Glutamatergic neuron (in vitro differentiated cells): ENCODE data around the gene VOPP1. TPM values are rescaled to one million over a fixed set of nuclear protein-coding genes. Genes with fewer than 3 reads are reported as not detected.

Source experiments
- DNase-seq: peaks from one replicate; pipeline ENCODE4 v3.0.0; 2022
- H3K27ac Mint-ChIP-seq: one replicate; pipeline ENCODE4 v1.8.0; 2020; ENCODE audit warnings: mild to moderate bottlenecking, mixed read lengths, inconsistent platforms; ENCODE audit not compliant: unreplicated experiment
- H3K27me3 Mint-ChIP-seq: one replicate; pipeline ENCODE4 v1.8.0; 2020; ENCODE audit warnings: mild to moderate bottlenecking, moderate library complexity, mixed read lengths, inconsistent platforms; ENCODE audit not compliant: unreplicated experiment
- H3K36me3 Mint-ChIP-seq: one replicate; pipeline ENCODE4 v1.8.0; 2020; ENCODE audit warnings: mild to moderate bottlenecking, mixed read lengths, inconsistent platforms; ENCODE audit not compliant: unreplicated experiment
- H3K4me1 Mint-ChIP-seq: one replicate; pipeline ENCODE4 v1.8.0; 2020; ENCODE audit warnings: mild to moderate bottlenecking, low read depth, mixed read lengths, inconsistent platforms; ENCODE audit not compliant: unreplicated experiment
- H3K4me3 Mint-ChIP-seq: one replicate; pipeline ENCODE4 v1.8.0; 2020; ENCODE audit warnings: mild to moderate bottlenecking, mixed read lengths, inconsistent platforms; ENCODE audit not compliant: unreplicated experiment
- H3K9me3 Mint-ChIP-seq: one replicate; pipeline ENCODE4 v1.8.0; 2020; ENCODE audit warnings: mild to moderate bottlenecking, moderate library complexity, mixed read lengths, inconsistent platforms; ENCODE audit not compliant: unreplicated experiment
- total RNA-seq: library from RNA; stranded (reverse); fragmentation: NEBNext Ultra II Directional; extraction: Animal tissue kit (Norgen Biotek cat#: 25700); gene quantifications from one replicate; pipeline ENCODE4 v1.2.1, GENCODE V29; 2021; ENCODE audit not compliant: unreplicated experiment
- TF ChIP-seq, protein P1 (sequence below): fragments of 200-600 bp; sonication (generic); IDR thresholded peaks from one replicate; pipeline ENCODE4 v1.5.0; 2021; ENCODE audit not compliant: partially characterized antibody, unreplicated experiment

Gene VOPP1
- total RNA-seq, 1 donor from 2014 or later, result 30.6 TPM

DNA sequence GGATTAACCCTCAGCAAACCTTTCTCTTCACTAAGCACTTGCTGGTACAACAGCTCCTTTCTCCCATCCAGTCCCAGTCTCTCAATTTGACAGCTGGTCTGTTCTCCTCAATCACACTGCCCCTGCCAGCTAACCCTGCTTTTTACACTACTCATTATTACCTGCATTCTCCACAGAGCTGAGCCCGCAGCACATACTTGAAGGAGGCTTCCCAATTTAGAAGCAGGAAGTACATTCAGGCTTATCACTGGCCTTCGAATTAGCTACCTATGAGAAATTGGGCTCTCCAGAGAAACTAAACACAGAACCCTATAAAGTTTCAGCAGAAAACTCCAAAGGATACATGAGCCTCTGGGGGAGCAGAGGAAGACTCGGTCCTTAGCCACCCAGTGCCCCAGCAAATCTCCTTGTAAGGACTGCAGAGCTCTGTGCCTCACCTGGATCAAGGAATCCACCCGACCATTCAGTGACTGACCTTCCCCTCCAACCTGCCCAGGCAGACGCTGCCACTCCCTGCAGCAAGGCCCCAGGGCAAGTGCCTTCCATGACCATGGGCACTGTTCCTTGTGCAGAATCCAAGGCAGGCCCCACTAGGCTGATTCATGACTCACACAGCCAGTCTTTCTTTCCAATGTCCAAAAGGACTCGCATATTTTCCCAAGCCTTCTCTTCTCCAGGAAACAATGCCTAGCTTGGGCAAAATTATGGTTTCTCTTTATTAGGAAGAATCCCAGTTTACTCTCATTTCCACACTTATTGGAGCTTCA lies 68.0 kb downstream of the VOPP1 start:
- Mint-ChIP-seq H3K9me3 (peaks cover 2% of the 10 kb centered on the region), H3K4me3 (no peak overlapping the region), H3K27me3 (no peaks in the 10 kb centered on the region), H3K27ac (no peak overlapping the region), H3K4me1 (peaks cover 3% of the 10 kb centered on the region), H3K36me3 (no peaks in the 10 kb centered on the region)
- no peak for DNase-seq
- TF ChIP-seq, protein P1, sequence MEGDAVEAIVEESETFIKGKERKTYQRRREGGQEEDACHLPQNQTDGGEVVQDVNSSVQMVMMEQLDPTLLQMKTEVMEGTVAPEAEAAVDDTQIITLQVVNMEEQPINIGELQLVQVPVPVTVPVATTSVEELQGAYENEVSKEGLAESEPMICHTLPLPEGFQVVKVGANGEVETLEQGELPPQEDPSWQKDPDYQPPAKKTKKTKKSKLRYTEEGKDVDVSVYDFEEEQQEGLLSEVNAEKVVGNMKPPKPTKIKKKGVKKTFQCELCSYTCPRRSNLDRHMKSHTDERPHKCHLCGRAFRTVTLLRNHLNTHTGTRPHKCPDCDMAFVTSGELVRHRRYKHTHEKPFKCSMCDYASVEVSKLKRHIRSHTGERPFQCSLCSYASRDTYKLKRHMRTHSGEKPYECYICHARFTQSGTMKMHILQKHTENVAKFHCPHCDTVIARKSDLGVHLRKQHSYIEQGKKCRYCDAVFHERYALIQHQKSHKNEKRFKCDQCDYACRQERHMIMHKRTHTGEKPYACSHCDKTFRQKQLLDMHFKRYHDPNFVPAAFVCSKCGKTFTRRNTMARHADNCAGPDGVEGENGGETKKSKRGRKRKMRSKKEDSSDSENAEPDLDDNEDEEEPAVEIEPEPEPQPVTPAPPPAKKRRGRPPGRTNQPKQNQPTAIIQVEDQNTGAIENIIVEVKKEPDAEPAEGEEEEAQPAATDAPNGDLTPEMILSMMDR, result no peak

DNA sequence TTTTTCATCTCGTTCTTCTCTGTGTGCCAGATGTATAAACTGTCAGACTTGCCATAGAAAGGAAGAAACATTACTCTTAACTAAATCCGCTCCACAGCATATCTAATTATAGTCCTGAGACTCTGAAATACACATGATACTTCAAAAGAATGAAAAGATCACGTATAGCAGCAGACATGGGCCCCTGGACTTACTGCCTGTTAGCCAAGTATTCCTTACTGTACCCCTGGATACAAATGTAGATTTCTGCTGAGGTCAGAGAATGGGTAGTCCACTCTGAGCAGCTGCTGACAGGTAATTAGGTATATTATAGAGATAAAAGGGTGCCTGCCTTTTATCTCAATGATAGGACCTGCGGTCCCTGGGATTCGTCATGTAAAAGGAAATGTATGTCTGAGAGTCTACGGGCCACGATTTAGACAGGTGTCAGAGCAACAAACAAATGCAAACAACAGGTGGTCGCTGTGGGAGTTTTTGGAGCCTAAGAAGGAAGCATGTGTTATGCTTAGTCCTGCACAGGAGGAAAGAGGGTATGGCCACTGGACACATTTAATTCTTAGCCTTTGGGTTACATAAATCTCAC lies 69.4 kb downstream of the VOPP1 start:
- Mint-ChIP-seq H3K4me3 (no peak overlapping the region), H3K4me1 (peaks cover 3% of the 10 kb centered on the region), H3K27me3 (no peaks in the 10 kb centered on the region), H3K9me3 (peaks cover 2% of the 10 kb centered on the region), H3K27ac (no peak overlapping the region), H3K36me3 (no peaks in the 10 kb centered on the region)
- DNase-seq, result no peak
- TF ChIP-seq, protein P1, result no peak

DNA sequence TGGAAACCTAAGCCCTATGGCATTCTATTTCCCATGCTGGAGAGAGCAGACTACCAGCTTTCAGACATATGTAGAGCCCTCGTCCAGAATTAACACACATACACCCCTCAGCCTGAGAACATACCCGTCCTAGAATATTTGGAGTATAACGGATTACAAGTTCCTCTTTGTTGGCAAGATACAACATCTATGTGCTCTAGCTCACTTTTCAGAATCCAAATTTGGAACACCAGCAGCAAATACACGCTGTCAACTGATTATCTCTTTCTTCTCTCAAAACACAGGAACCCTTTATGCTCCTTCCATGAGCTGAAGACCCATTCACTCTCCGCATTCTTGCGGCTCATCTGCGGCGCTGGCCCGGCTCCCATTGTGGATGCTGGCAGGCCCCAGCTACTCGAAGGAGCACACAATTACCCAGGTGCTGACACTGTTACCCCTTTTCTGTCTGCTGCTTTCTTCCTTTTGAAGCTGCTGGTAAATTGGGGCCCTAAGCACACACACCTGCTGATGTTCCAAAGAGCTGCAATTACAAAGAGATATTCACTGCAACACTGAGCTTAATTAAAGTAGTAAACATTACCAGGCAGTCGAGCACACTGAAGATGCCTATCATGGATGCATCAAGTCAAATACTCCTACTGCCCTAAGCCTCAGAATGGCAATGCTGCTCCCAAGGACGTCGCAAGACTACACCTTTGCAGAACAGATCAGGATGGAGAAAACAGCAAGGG lies 70.0 kb downstream of the VOPP1 start:
- DNase-seq, result no peak

DNA sequence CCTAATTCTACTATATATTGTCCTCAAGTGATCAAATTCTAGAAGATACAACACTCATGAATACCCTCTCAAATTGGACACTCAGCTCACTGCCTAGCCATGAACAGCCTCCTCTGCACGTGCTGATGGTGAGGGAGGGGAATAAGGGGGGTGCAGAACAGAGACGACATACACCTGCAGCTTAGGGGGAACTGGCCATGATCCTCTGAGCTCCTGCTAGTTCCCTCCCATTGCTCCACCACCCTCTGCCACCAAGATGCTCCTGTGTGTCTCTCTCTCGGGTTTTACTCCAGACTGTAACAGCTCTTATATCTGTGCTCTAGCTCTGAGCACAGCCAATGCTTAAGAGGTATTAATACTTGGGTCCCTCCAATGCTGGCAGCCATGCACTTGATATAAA lies 70.7 kb downstream of the VOPP1 start:
- H3K36me3 Mint-ChIP-seq, result no peaks in the 10 kb centered on the region
- no peak for DNase-seq
- H3K27me3 Mint-ChIP-seq, result no peaks in the 10 kb centered on the region
- H3K4me1 Mint-ChIP-seq, result peaks cover 3% of the 10 kb centered on the region
- peaks cover 2% of the 10 kb centered on the region for H3K9me3 Mint-ChIP-seq
- no peak overlapping the region for H3K4me3 Mint-ChIP-seq
- TF ChIP-seq, protein P1, result no peak
- no peak overlapping the region for H3K27ac Mint-ChIP-seq

More for the DNA sequence above, 70.0 kb downstream of the VOPP1 start:
- no peak overlapping the region for H3K4me3 Mint-ChIP-seq
- TF ChIP-seq, protein P1, result no peak
- H3K36me3 Mint-ChIP-seq, result no peaks in the 10 kb centered on the region
- peaks cover 2% of the 10 kb centered on the region for H3K9me3 Mint-ChIP-seq
- peaks cover 3% of the 10 kb centered on the region for H3K4me1 Mint-ChIP-seq
- no peak overlapping the region for H3K27ac Mint-ChIP-seq
- no peaks in the 10 kb centered on the region for H3K27me3 Mint-ChIP-seq
